H9 (cell line): ENCODE measurements around the gene KDM4F. TPM values are rescaled to one million over a fixed set of nuclear protein-coding genes. Genes with fewer than 3 reads are reported as not detected.
"Not testable (repeated sequence)": the region's sequence is repeated elsewhere in the genome, so short reads cannot be mapped to it uniquely, and the experiment has no call there.

Source experiments
- DNase-seq: peaks from one replicate; pipeline ENCODE4 v3.0.0-alpha.2; 2017
- H2AFZ ChIP-seq: one replicate; pipeline ENCODE4 v1.6.1; 2013; ENCODE audit warnings: mild to moderate bottlenecking, low read length, control low read depth, moderate library complexity
- H2AK5ac ChIP-seq: 2 replicates; pipeline ENCODE4 v1.6.1; 2013; ENCODE audit warnings: low read length, control low read depth, mixed read lengths; ENCODE audit not compliant: insufficient read length
- H2BK120ac ChIP-seq: one replicate; pipeline ENCODE4 v1.6.1; 2013; ENCODE audit warnings: low read depth, mild to moderate bottlenecking, low read length, control low read depth, inconsistent platforms; ENCODE audit not compliant: poor library complexity, severe bottlenecking
- H2BK12ac ChIP-seq: 2 replicates; pipeline ENCODE4 v1.6.1; 2013; ENCODE audit warnings: low read length, control low read depth, mixed read lengths, low read depth; ENCODE audit not compliant: insufficient read length
- H2BK15ac ChIP-seq: 2 replicates; pipeline ENCODE4 v1.6.1; 2013; ENCODE audit warnings: low read depth, low read length, control low read depth
- H2BK20ac ChIP-seq: one replicate; pipeline ENCODE4 v1.6.1; 2013; ENCODE audit warnings: low read depth, mild to moderate bottlenecking, low read length, control low read depth, inconsistent platforms; ENCODE audit not compliant: poor library complexity, severe bottlenecking
- H2BK5ac ChIP-seq: 2 replicates; pipeline ENCODE4 v1.6.1; 2013; ENCODE audit warnings: low read length, control low read depth, mixed read lengths; ENCODE audit not compliant: insufficient read length
- H3K14ac ChIP-seq: 2 replicates; pipeline ENCODE4 v1.6.1; 2013; ENCODE audit warnings: low read length, control low read depth; ENCODE audit not compliant: insufficient read depth
- H3K18ac ChIP-seq: 2 replicates; pipeline ENCODE4 v1.6.1; 2013; ENCODE audit warnings: low read depth, mild to moderate bottlenecking, mixed read lengths, low read length, control low read depth; ENCODE audit not compliant: insufficient read length
- H3K23ac ChIP-seq: 2 replicates; pipeline ENCODE4 v1.6.1; 2013; ENCODE audit warnings: low read length, control low read depth, mixed read lengths, low read depth; ENCODE audit not compliant: insufficient read length
- H3K23me2 ChIP-seq: 2 replicates; pipeline ENCODE4 v1.6.1; 2013; ENCODE audit warnings: low read depth, mild to moderate bottlenecking, mixed read lengths, low read length, control low read depth; ENCODE audit not compliant: insufficient read length, poor library complexity, severe bottlenecking
- H3K27ac ChIP-seq: 2 replicates; pipeline ENCODE4 v1.5.1; 2013; ENCODE audit warnings: low read length, control low read depth, mixed read lengths, low read depth; ENCODE audit not compliant: insufficient read length
- H3K27me3 ChIP-seq: 2 replicates; pipeline ENCODE4 v1.6.1; 2013; ENCODE audit warnings: low read length, control low read depth, inconsistent platforms; ENCODE audit not compliant: insufficient read depth
- H3K4ac ChIP-seq: 2 replicates; pipeline ENCODE4 v1.6.1; 2013; ENCODE audit warnings: low read depth, mild to moderate bottlenecking, control low read depth, inconsistent platforms, low read length, moderate library complexity
- H3K4me1 ChIP-seq: 2 replicates; pipeline ENCODE4 v1.6.1; 2013; ENCODE audit warnings: low read length, control low read depth, inconsistent platforms; ENCODE audit not compliant: insufficient read depth
- H3K4me2 ChIP-seq: 2 replicates; pipeline ENCODE4 v1.6.1; 2013; ENCODE audit warnings: low read length, control low read depth, mixed read lengths; ENCODE audit not compliant: insufficient read length, insufficient read depth
- H3K56ac ChIP-seq: 2 replicates; pipeline ENCODE4 v1.6.1; 2013; ENCODE audit warnings: low read depth, mild to moderate bottlenecking, mixed read lengths, low read length, control low read depth; ENCODE audit not compliant: insufficient read length
- H3K79me1 ChIP-seq: 2 replicates; pipeline ENCODE4 v1.6.1; 2013; ENCODE audit warnings: low read depth, mild to moderate bottlenecking, moderate library complexity, low read length, control low read depth, inconsistent platforms; ENCODE audit not compliant: insufficient read depth, poor library complexity, severe bottlenecking
- H3K79me2 ChIP-seq: 2 replicates; pipeline ENCODE4 v1.6.1; 2013; ENCODE audit warnings: low read length, control low read depth, inconsistent platforms; ENCODE audit not compliant: insufficient read depth
- H3K9ac ChIP-seq: 2 replicates; pipeline ENCODE4 v1.6.1; 2013; ENCODE audit warnings: low read length, control low read depth, mixed read lengths; ENCODE audit not compliant: insufficient read length; ENCODE audit errors: extremely low read depth
- H3K9me3 ChIP-seq: one replicate; pipeline ENCODE4 v1.6.1; 2013; ENCODE audit warnings: low read depth, low read length, inconsistent platforms; ENCODE audit not compliant: control insufficient read depth
- H3T11ph ChIP-seq: one replicate; pipeline ENCODE4 v1.6.1; 2013; ENCODE audit warnings: mild to moderate bottlenecking, low read length, control low read depth, inconsistent platforms
- H4K20me1 ChIP-seq: one replicate; pipeline ENCODE4 v1.6.1; 2013; ENCODE audit not compliant: control insufficient read depth, insufficient read length, insufficient read depth
- H4K5ac ChIP-seq: 2 replicates; pipeline ENCODE4 v1.6.1; 2013; ENCODE audit warnings: low read depth, mild to moderate bottlenecking, mixed read lengths, low read length, control low read depth; ENCODE audit not compliant: insufficient read length
- H4K8ac ChIP-seq: replicated peaks from 2 replicates; pipeline ENCODE4 v1.6.1; 2013; ENCODE audit warnings: low read length, control low read depth, mixed read lengths, low read depth; ENCODE audit not compliant: insufficient read length
- H4K91ac ChIP-seq: 2 replicates; pipeline ENCODE4 v1.6.1; 2013; ENCODE audit warnings: low read depth, mild to moderate bottlenecking, moderate library complexity, mixed read lengths, low read length, control low read depth; ENCODE audit not compliant: insufficient read length
- H3K27ac Mint-ChIP-seq, 3 experiments: 2 replicates in 2 of 3; 3 replicates in 1 of 3; pipeline ENCODE4 v1.8.0; 2020 to 2021; ENCODE audit warnings: mixed read lengths in 3 of 3, mild to moderate bottlenecking in 1 of 3, moderate library complexity in 1 of 3
- H3K27me3 Mint-ChIP-seq: 2 replicates; pipeline ENCODE4 v1.8.0; 2021; ENCODE audit warnings: low read depth, mild to moderate bottlenecking, moderate library complexity, mixed read lengths
- H3K36me3 Mint-ChIP-seq, 3 experiments: 2 replicates in 2 of 3; 3 replicates in 1 of 3; pipeline ENCODE4 v1.8.0; 2020 to 2021; ENCODE audit warnings: low read depth in 3 of 3, mixed read lengths in 3 of 3; ENCODE audit not compliant: insufficient read depth in 1 of 3
- H3K4me1 Mint-ChIP-seq, 2 experiments: 2 replicates each; pipeline ENCODE4 v1.8.0; 2020; ENCODE audit warnings: mixed read lengths in 2 of 2
- H3K4me3 Mint-ChIP-seq, 2 experiments: 2 replicates in 1 of 2; 3 replicates in 1 of 2; pipeline ENCODE4 v1.8.0; 2020 to 2021; ENCODE audit warnings: mild to moderate bottlenecking in 2 of 2, mixed read lengths in 2 of 2, moderate library complexity in 1 of 2
- H3K9me3 Mint-ChIP-seq, 2 experiments: 2 replicates in 1 of 2; 3 replicates in 1 of 2; pipeline ENCODE4 v1.8.0; 2020; ENCODE audit warnings: mild to moderate bottlenecking in 2 of 2, mixed read lengths in 2 of 2, moderate library complexity in 1 of 2
- CTCF ChIP-seq: fragments of 200-600 bp; sonication (generic); conservative IDR thresholded peaks from 3 replicates; pipeline ENCODE4 v1.8.0; 2021; ENCODE audit warnings: antibody characterized with exemption, mild to moderate bottlenecking
- WGBS: extraction: QIAGEN DNeasy Blood & Tissue Kit; methylation state at CpG from one replicate; pipeline ENCODE4 v1.1.7; 2013; ENCODE audit warnings: missing lambda C conversion rate, low lambda C conversion rate, mixed read lengths; ENCODE audit not compliant: insufficient read length; ENCODE audit errors: extremely low coverage; 5-methylcytosine and 5-hydroxymethylcytosine counted together
- total RNA-seq: library from RNA; stranded (reverse); gene quantifications from 2 replicates; pipeline ENCODE4 v1.2.1, GENCODE V29; 2021

The KDM4F gene
- total RNA-seq, 1 experiment from 2014 or later: not detected

GRCh38 chr11:95024958-95025357 lies 24.3 kb upstream of the KDM4F start, which contains the start of gene KDM4E:
Gene KDM4E, plus strand, starts transcription at chr11:95025258. Its CDS starts 300 bp downstream, at chr11:95025558.
- WGBS: no CpG with 5 or more reads among the region's 1 CpG
- no peaks in the 10 kb centered on the region for H3K79me2 ChIP-seq
- DNase-seq: no peak

GRCh38 chr11:95025594-95025993 lies 23.6 kb upstream of the KDM4F start:
- not testable (repeated sequence) for H2BK5ac ChIP-seq, H4K8ac ChIP-seq, H3K9me3 Mint-ChIP-seq, H3T11ph ChIP-seq, H3K9ac ChIP-seq, H2AFZ ChIP-seq, H3K23me2 ChIP-seq, H2BK20ac ChIP-seq, H3K56ac ChIP-seq, H3K14ac ChIP-seq, H3K4ac ChIP-seq, H3K27ac ChIP-seq, H3K27me3 Mint-ChIP-seq, H3K4me3 Mint-ChIP-seq, H2BK12ac ChIP-seq, H4K5ac ChIP-seq, H3K18ac ChIP-seq, H3K4me1 ChIP-seq, H2BK15ac ChIP-seq, H2AK5ac ChIP-seq, H3K36me3 Mint-ChIP-seq, H3K4me2 ChIP-seq, DNase-seq, H4K20me1 ChIP-seq, H3K27me3 ChIP-seq, H3K23ac ChIP-seq, H3K9me3 ChIP-seq, H3K79me1 ChIP-seq, H3K27ac Mint-ChIP-seq, H2BK120ac ChIP-seq, H3K79me2 ChIP-seq, H3K4me1 Mint-ChIP-seq, H4K91ac ChIP-seq
- WGBS: no CpG with 5 or more reads among the region's 9 CpGs

More at GRCh38 chr11:95024958-95025357, 24.3 kb upstream of the KDM4F start, which contains the start of gene KDM4E:
- peaks cover 4% of the 10 kb centered on the region for H3K9me3 ChIP-seq
- no peak within 1 kb of the TSS for H3T11ph ChIP-seq
- no peak within 1 kb of the TSS for H3K18ac ChIP-seq
- H4K20me1 ChIP-seq: no peaks in the 10 kb centered on the region
- H3K14ac ChIP-seq: no peak within 1 kb of the TSS
- Mint-ChIP-seq H3K27me3 (no peaks in the 10 kb centered on the region; the same call in 1 of the 2 replicates), H3K9me3 (no peaks in the 10 kb centered on the region), H3K36me3 (no peaks in the 10 kb centered on the region; a peak in 1 of 7 replicates), H3K27ac (no peak within 1 kb of the TSS), H3K4me1 (no peaks in the 10 kb centered on the region), H3K4me3 (no peak within 1 kb of the TSS)
- H4K91ac ChIP-seq: no peak within 1 kb of the TSS
- no peak within 1 kb of the TSS for H3K4me2 ChIP-seq
- no peak within 1 kb of the TSS for H2AK5ac ChIP-seq
- H2BK20ac ChIP-seq: no peak within 1 kb of the TSS
- no peaks in the 10 kb centered on the region for H3K79me1 ChIP-seq
- H2AFZ ChIP-seq: no peak within 1 kb of the TSS
- H3K23ac ChIP-seq: no peak within 1 kb of the TSS
- H4K5ac ChIP-seq: no peak within 1 kb of the TSS
- no peak within 1 kb of the TSS for H3K4ac ChIP-seq
- no peak within 1 kb of the TSS for H3K9ac ChIP-seq
- H3K23me2 ChIP-seq: no peaks in the 10 kb centered on the region
- no peaks in the 10 kb centered on the region for H3K27me3 ChIP-seq
- H3K27ac ChIP-seq: no peak within 1 kb of the TSS
- no peak for TF ChIP-seq CTCF
- no peak within 1 kb of the TSS for H3K56ac ChIP-seq
- no peak within 1 kb of the TSS for H2BK12ac ChIP-seq
- no peak within 1 kb of the TSS for H4K8ac ChIP-seq
- H3K4me1 ChIP-seq: no peaks in the 10 kb centered on the region
- no peak within 1 kb of the TSS for H2BK15ac ChIP-seq
- no peak within 1 kb of the TSS for H2BK120ac ChIP-seq
- H2BK5ac ChIP-seq: no peak within 1 kb of the TSS
